Activated CD4-positive, alpha-beta T cell treated with anti-CD3 and anti-CD28 coated beads, Interleukin-2, amount 10 ng/mL, durations not matched to agents 7 days and 5 days (primary cell): Measurements from ENCODE around the gene TAF4B. TPM values are rescaled to one million over a fixed set of nuclear protein-coding genes. Genes with fewer than 3 reads are reported as not detected.
"Not testable (repeated sequence)": the region's sequence is repeated elsewhere in the genome, so short reads cannot be mapped to it uniquely, and the experiment has no call there.

Source experiments
- CTCF ChIA-PET: fragments of 350-600 bp; sonication (Branson Sonifier 250); formaldehyde crosslinking; loops from one replicate; lab custom pipeline; 2021; ENCODE audit warnings: antibody characterized with exemption; lab: Charles Lee
- POLR2A ChIA-PET: fragments of 350-600 bp; sonication (Branson Sonifier 250); formaldehyde crosslinking; loops from one replicate; lab custom pipeline; 2021; ENCODE audit warnings: antibody characterized with exemption; lab: Charles Lee
- DNase-seq: peaks from one replicate; pipeline ENCODE4 v3.0.0-alpha.2; 2020
- H3K27ac Mint-ChIP-seq: one replicate; pipeline ENCODE4 v1.8.0; 2021; ENCODE audit warnings: mild to moderate bottlenecking, moderate library complexity, mixed read lengths
- H3K27me3 Mint-ChIP-seq: one replicate; pipeline ENCODE4 v1.8.0; 2021; ENCODE audit warnings: mixed read lengths
- H3K36me3 Mint-ChIP-seq: one replicate; pipeline ENCODE4 v1.8.0; 2021; ENCODE audit warnings: low read depth, mixed read lengths
- H3K4me1 Mint-ChIP-seq: one replicate; pipeline ENCODE4 v1.8.0; 2021; ENCODE audit warnings: mixed read lengths
- H3K4me3 Mint-ChIP-seq: one replicate; pipeline ENCODE4 v1.8.0; 2021; ENCODE audit warnings: mild to moderate bottlenecking, moderate library complexity, mixed read lengths
- H3K9me3 Mint-ChIP-seq: one replicate; pipeline ENCODE4 v1.8.0; 2021; ENCODE audit warnings: mixed read lengths
- total RNA-seq, 2 experiments: library from RNA; stranded (reverse); gene quantifications; one replicate each; pipeline ENCODE4 v1.2.3, GENCODE V29; 2021

The TAF4B gene
- total RNA-seq, 2 experiments from 2014 or later: 9.3 to 11.7 TPM

- peaks cover 25% of the 10 kb centered on the region for H3K36me3 Mint-ChIP-seq
- no peaks in the 10 kb centered on the region for H3K27me3 Mint-ChIP-seq
- ChIA-PET POLR2A (no interaction called here), CTCF (interaction anchor here (0.5 kb wide), 1 partner anchor 138 kb away, joined by 5 read pairs; no protein-coding TSS in a partner anchor)
- H3K27ac Mint-ChIP-seq: no peak overlapping the region
- no peak overlapping the region for H3K4me3 Mint-ChIP-seq
- no peak for DNase-seq
- H3K9me3 Mint-ChIP-seq: no peaks in the 10 kb centered on the region
- H3K4me1 Mint-ChIP-seq: peaks cover 3% of the 10 kb centered on the region
These were observed 61.4 kb downstream of the TAF4B start for GRCh38 chr18:26287644-26288043.

- Mint-ChIP-seq H3K4me3 (no peak overlapping the region), H3K27me3 (no peaks in the 10 kb centered on the region), H3K36me3 (peaks cover 19% of the 10 kb centered on the region), H3K27ac (no peak overlapping the region), H3K4me1 (peaks cover 3% of the 10 kb centered on the region), H3K9me3 (no peaks in the 10 kb centered on the region)
- no peak for DNase-seq
- ChIA-PET CTCF (no interaction called here), POLR2A (no interaction called here)
These were observed 64.1 kb downstream of the TAF4B start for GRCh38 chr18:26290385-26290784.

- CTCF ChIA-PET: no interaction called here
- POLR2A ChIA-PET: no interaction called here
- H3K27me3 Mint-ChIP-seq: no peaks in the 10 kb centered on the region
- H3K36me3 Mint-ChIP-seq: peaks cover 5% of the 10 kb centered on the region
- no peak for DNase-seq
- H3K9me3 Mint-ChIP-seq: no peaks in the 10 kb centered on the region
- no peak overlapping the region for H3K4me3 Mint-ChIP-seq
- H3K27ac Mint-ChIP-seq: no peak overlapping the region
- no peaks in the 10 kb centered on the region for H3K4me1 Mint-ChIP-seq
These were observed 67.7 kb downstream of the TAF4B start for GRCh38 chr18:26293982-26294381.

GRCh38 chr18:26298107-26298506 lies 71.9 kb downstream of the TAF4B start:
- no peak for DNase-seq
- H3K27me3 Mint-ChIP-seq: no peaks in the 10 kb centered on the region
- CTCF ChIA-PET: interaction anchor here (1.3 kb wide), 1 partner anchor 8 kb away, joined by 5 read pairs; no protein-coding TSS in a partner anchor
- no peak overlapping the region for H3K4me3 Mint-ChIP-seq
- no peaks in the 10 kb centered on the region for H3K9me3 Mint-ChIP-seq
- POLR2A ChIA-PET: interaction anchor here (0.6 kb wide), 1 partner anchor 418 kb away, joined by 7 read pairs; no protein-coding TSS in a partner anchor
- no peaks in the 10 kb centered on the region for H3K4me1 Mint-ChIP-seq
- H3K27ac Mint-ChIP-seq: no peak overlapping the region
- peaks cover 5% of the 10 kb centered on the region for H3K36me3 Mint-ChIP-seq

GRCh38 chr18:26301681-26302080 lies 75.4 kb downstream of the TAF4B start:
- Mint-ChIP-seq H3K4me1 (no peaks in the 10 kb centered on the region), H3K27ac (no peak overlapping the region), H3K27me3 (no peaks in the 10 kb centered on the region), H3K9me3 (peaks cover 2% of the 10 kb centered on the region), H3K36me3 (peaks cover 4% of the 10 kb centered on the region), H3K4me3 (no peak overlapping the region)
- POLR2A ChIA-PET: no interaction called here
- no peak for DNase-seq
- CTCF ChIA-PET: no interaction called here

GRCh38 chr18:26303222-26303621 lies 77.0 kb downstream of the TAF4B start:
- H3K36me3 Mint-ChIP-seq, POLR2A ChIA-PET, H3K27ac Mint-ChIP-seq, DNase-seq, CTCF ChIA-PET, H3K9me3 Mint-ChIP-seq, H3K27me3 Mint-ChIP-seq, H3K4me1 Mint-ChIP-seq, H3K4me3 Mint-ChIP-seq: not testable (repeated sequence)

GRCh38 chr18:26304511-26304910 lies 78.3 kb downstream of the TAF4B start:
- no peak overlapping the region for H3K4me3 Mint-ChIP-seq
- CTCF ChIA-PET: no interaction called here
- no peak for DNase-seq
- no peaks in the 10 kb centered on the region for H3K27me3 Mint-ChIP-seq
- POLR2A ChIA-PET: no interaction called here
- no peak overlapping the region for H3K27ac Mint-ChIP-seq
- peaks cover 2% of the 10 kb centered on the region for H3K4me1 Mint-ChIP-seq
- H3K36me3 Mint-ChIP-seq: peaks cover 3% of the 10 kb centered on the region
- H3K9me3 Mint-ChIP-seq: peaks cover 2% of the 10 kb centered on the region

GRCh38 chr18:26307161-26307773 lies 81.0 kb downstream of the TAF4B start:
- peaks cover 3% of the 10 kb centered on the region for H3K36me3 Mint-ChIP-seq
- H3K27me3 Mint-ChIP-seq: no peaks in the 10 kb centered on the region
- peaks cover 2% of the 10 kb centered on the region for H3K4me1 Mint-ChIP-seq
- DNase-seq: peak; percentile 48
- H3K4me3 Mint-ChIP-seq: no peak overlapping the region
- no peak overlapping the region for H3K27ac Mint-ChIP-seq
- peaks cover 2% of the 10 kb centered on the region for H3K9me3 Mint-ChIP-seq
- POLR2A ChIA-PET: no interaction called here
- CTCF ChIA-PET: interaction anchor here (1.4 kb wide), 1 partner anchor 9 kb away, joined by 5 read pairs; no protein-coding TSS in a partner anchor

- CTCF ChIA-PET: interaction anchor here (0.7 kb wide), 1 partner anchor 956 kb away, joined by 4 read pairs; no protein-coding TSS in a partner anchor
- H3K36me3 Mint-ChIP-seq: no peaks in the 10 kb centered on the region
- no peaks in the 10 kb centered on the region for H3K9me3 Mint-ChIP-seq
- DNase-seq: no peak
- H3K4me3 Mint-ChIP-seq: no peak overlapping the region
- H3K27me3 Mint-ChIP-seq: no peaks in the 10 kb centered on the region
- POLR2A ChIA-PET: no interaction called here
- peaks cover 2% of the 10 kb centered on the region for H3K4me1 Mint-ChIP-seq
- no peak overlapping the region for H3K27ac Mint-ChIP-seq
These were observed 83.0 kb downstream of the TAF4B start for GRCh38 chr18:26309281-26309680.

GRCh38 chr18:26312199-26312598 lies 86.0 kb downstream of the TAF4B start:
- H3K9me3 Mint-ChIP-seq: no peaks in the 10 kb centered on the region
- H3K27ac Mint-ChIP-seq: no peak overlapping the region
- CTCF ChIA-PET: no interaction called here
- peaks cover 2% of the 10 kb centered on the region for H3K4me1 Mint-ChIP-seq
- peaks cover 8% of the 10 kb centered on the region for H3K36me3 Mint-ChIP-seq
- POLR2A ChIA-PET: no interaction called here
- no peaks in the 10 kb centered on the region for H3K27me3 Mint-ChIP-seq
- no peak for DNase-seq
- H3K4me3 Mint-ChIP-seq: no peak overlapping the region

- no peak overlapping the region for H3K4me3 Mint-ChIP-seq
- H3K9me3 Mint-ChIP-seq: no peaks in the 10 kb centered on the region
- DNase-seq: no peak
- H3K27me3 Mint-ChIP-seq: no peaks in the 10 kb centered on the region
- H3K36me3 Mint-ChIP-seq: peaks cover 17% of the 10 kb centered on the region
- H3K27ac Mint-ChIP-seq: no peak overlapping the region
- H3K4me1 Mint-ChIP-seq: no peaks in the 10 kb centered on the region
- ChIA-PET POLR2A (no interaction called here), CTCF (no interaction called here)
These were observed 91.2 kb downstream of the TAF4B start for GRCh38 chr18:26317398-26317797.

GRCh38 chr18:26320686-26321085 lies 94.4 kb downstream of the TAF4B start:
- no peak overlapping the region for H3K27ac Mint-ChIP-seq
- ChIA-PET CTCF (no interaction called here), POLR2A (no interaction called here)
- H3K9me3 Mint-ChIP-seq: no peaks in the 10 kb centered on the region
- DNase-seq: no peak
- H3K36me3 Mint-ChIP-seq: peaks cover 25% of the 10 kb centered on the region
- no peak overlapping the region for H3K4me3 Mint-ChIP-seq
- no peaks in the 10 kb centered on the region for H3K4me1 Mint-ChIP-seq
- no peaks in the 10 kb centered on the region for H3K27me3 Mint-ChIP-seq

GRCh38 chr18:26322890-26323653 lies 96.8 kb downstream of the TAF4B start:
- no peaks in the 10 kb centered on the region for H3K4me1 Mint-ChIP-seq
- no peaks in the 10 kb centered on the region for H3K27me3 Mint-ChIP-seq
- no peak overlapping the region for H3K27ac Mint-ChIP-seq
- no peaks in the 10 kb centered on the region for H3K9me3 Mint-ChIP-seq
- no peak overlapping the region for H3K4me3 Mint-ChIP-seq
- DNase-seq: no peak
- ChIA-PET POLR2A (no interaction called here), CTCF (interaction anchor here (0.6 to 0.7 kb wide), 2 partner anchors 172 to 492 kb away, joined by 3 to 4 read pairs; no protein-coding TSS in a partner anchor)
- H3K36me3 Mint-ChIP-seq: peaks cover 27% of the 10 kb centered on the region
